ENCODE results near the gene KRT12.
"Not testable (repeated sequence)": the region's sequence is repeated elsewhere in the genome, so short reads cannot be mapped to it uniquely, and the experiment has no call there.

The KRT12 gene

GRCh38 chr17:40884708-40885512 lies 17.9 kb upstream of the KRT12 start, which contains the start of gene KRT20:
Gene KRT20 (minus strand): TSS chr17:40885242. CDS start chr17:40885185, 57 bp downstream.
- no peak for FAIRE-seq
- no peak for DNase-seq (ENCODE audit: low spot score)

- FAIRE-seq: no peak
These were observed 16.8 kb upstream of the KRT12 start for GRCh38 chr17:40883626-40884334.

GRCh38 chr17:40883031-40883430 lies 16.0 kb upstream of the KRT12 start:
- DNase-seq (ENCODE audit: low spot score) (no peak), FAIRE-seq (no peak)

More at GRCh38 chr17:40883626-40884334, 16.8 kb upstream of the KRT12 start:
- DNase-seq (ENCODE audit: low spot score): no peak

GRCh38 chr17:40879026-40879425 lies 12.0 kb upstream of the KRT12 start:
- FAIRE-seq (no peak), DNase-seq (ENCODE audit: low spot score) (no peak)

- DNase-seq (ENCODE audit: low spot score): no peak
- no peak for FAIRE-seq
These were observed 11.0 kb upstream of the KRT12 start for GRCh38 chr17:40878044-40878443.

GRCh38 chr17:40873801-40874200 lies 6.8 kb upstream of the KRT12 start:
- DNase-seq (ENCODE audit: low spot score): no peak
- FAIRE-seq: no peak

- no peak for FAIRE-seq
- DNase-seq (ENCODE audit: low spot score): no peak
These were observed 6.2 kb upstream of the KRT12 start for GRCh38 chr17:40873255-40873654.

GRCh38 chr17:40872416-40872815 lies 5.4 kb upstream of the KRT12 start:
- no peak for FAIRE-seq
- no peak for DNase-seq (ENCODE audit: low spot score)

GRCh38 chr17:40871316-40871715 lies 4.3 kb upstream of the KRT12 start:
- DNase-seq (ENCODE audit: low spot score) (no peak), FAIRE-seq (no peak)

GRCh38 chr17:40870136-40870535 lies 3.1 kb upstream of the KRT12 start:
- FAIRE-seq (no peak), DNase-seq (ENCODE audit: low spot score) (no peak)

GRCh38 chr17:40864661-40865390 lies 2.2 kb downstream of the KRT12 start:
- FAIRE-seq (no peak), DNase-seq (ENCODE audit: low spot score) (no peak)

- DNase-seq (ENCODE audit: low spot score) (no peak), FAIRE-seq (no peak)
These were observed 3.9 kb downstream of the KRT12 start for GRCh38 chr17:40862985-40863733.

GRCh38 chr17:40859536-40859935 lies 7.5 kb downstream of the KRT12 start:
- FAIRE-seq: no peak
- no peak for DNase-seq (ENCODE audit: low spot score)

GRCh38 chr17:40858667-40859066 lies 8.4 kb downstream of the KRT12 start:
- DNase-seq (ENCODE audit: low spot score); FAIRE-seq: not testable (repeated sequence)

GRCh38 chr17:40857535-40857934 lies 9.5 kb downstream of the KRT12 start:
- DNase-seq (ENCODE audit: low spot score) (no peak), FAIRE-seq (no peak)

- peak; percentile 95 for FAIRE-seq
- DNase-seq (ENCODE audit: low spot score): peak; percentile 65
These were observed 12.7 kb downstream of the KRT12 start for GRCh38 chr17:40854175-40854814.

GRCh38 chr17:40852364-40852763 lies 14.7 kb downstream of the KRT12 start:
- DNase-seq (ENCODE audit: low spot score): no peak
- FAIRE-seq: no peak

GRCh38 chr17:40850293-40850972 lies 16.6 kb downstream of the KRT12 start:
- DNase-seq (ENCODE audit: low spot score): no peak

GRCh38 chr17:40849723-40850122 lies 17.3 kb downstream of the KRT12 start:
- no peak for FAIRE-seq
- DNase-seq (ENCODE audit: low spot score): no peak

More at GRCh38 chr17:40850293-40850972, 16.6 kb downstream of the KRT12 start:
- no peak for FAIRE-seq
